ENCODE data around the gene ANKFY1.
"Not testable (repeated sequence)": the region's sequence is repeated elsewhere in the genome, so short reads cannot be mapped to it uniquely, and the experiment has no call there.

Gene ANKFY1

GRCh38 chr17:4262703-4263102 is 1.1 kb downstream of the ANKFY1 start:
- DNase-seq (ENCODE audit: low read depth in 2 of 2, low spot score in 1 of 2), result no peak

GRCh38 chr17:4261452-4261851 is 2.3 kb downstream of the ANKFY1 start:
- no peak for DNase-seq (ENCODE audit: low read depth in 2 of 2, low spot score in 1 of 2)

GRCh38 chr17:4258867-4259266 is 4.9 kb downstream of the ANKFY1 start:
- no peak for DNase-seq (ENCODE audit: low read depth in 2 of 2, low spot score in 1 of 2)

- no peak for DNase-seq (ENCODE audit: low read depth in 2 of 2, low spot score in 1 of 2)
Observed at GRCh38 chr17:4256952-4257351, 6.8 kb downstream of the ANKFY1 start.

GRCh38 chr17:4255271-4255670 is 8.5 kb downstream of the ANKFY1 start:
- DNase-seq (ENCODE audit: low read depth in 2 of 2, low spot score in 1 of 2), result not testable (repeated sequence)

- DNase-seq (ENCODE audit: low read depth in 2 of 2, low spot score in 1 of 2), result no peak
Observed at GRCh38 chr17:4250887-4251286, 12.9 kb downstream of the ANKFY1 start.

GRCh38 chr17:4249452-4250029 is 14.2 kb downstream of the ANKFY1 start:
- no peak for DNase-seq (ENCODE audit: low read depth in 2 of 2, low spot score in 1 of 2)

GRCh38 chr17:4248504-4249277 is 15.1 kb downstream of the ANKFY1 start:
- no peak for DNase-seq (ENCODE audit: low read depth in 2 of 2, low spot score in 1 of 2)

- DNase-seq (ENCODE audit: low read depth in 2 of 2, low spot score in 1 of 2), result no peak
Observed at GRCh38 chr17:4247971-4248388, 15.8 kb downstream of the ANKFY1 start.

GRCh38 chr17:4247361-4247970 is 16.3 kb downstream of the ANKFY1 start:
- no peak for DNase-seq (ENCODE audit: low read depth in 2 of 2, low spot score in 1 of 2)

GRCh38 chr17:4246674-4247073 is 17.1 kb downstream of the ANKFY1 start:
- no peak for DNase-seq (ENCODE audit: low read depth in 2 of 2, low spot score in 1 of 2)

GRCh38 chr17:4241535-4241934 is 22.2 kb downstream of the ANKFY1 start:
- DNase-seq (ENCODE audit: low read depth in 2 of 2, low spot score in 1 of 2), result no peak

- DNase-seq (ENCODE audit: low read depth in 2 of 2, low spot score in 1 of 2), result no peak
Observed at GRCh38 chr17:4236456-4236855, 27.3 kb downstream of the ANKFY1 start.

- no peak for DNase-seq (ENCODE audit: low read depth in 2 of 2, low spot score in 1 of 2)
Observed at GRCh38 chr17:4235372-4236279, 28.2 kb downstream of the ANKFY1 start.

- DNase-seq (ENCODE audit: low read depth in 2 of 2, low spot score in 1 of 2), result no peak
Observed at GRCh38 chr17:4234401-4234800, 29.4 kb downstream of the ANKFY1 start.

- DNase-seq (ENCODE audit: low read depth in 2 of 2, low spot score in 1 of 2), result no peak
Observed at GRCh38 chr17:4233668-4234258, 30.0 kb downstream of the ANKFY1 start.

GRCh38 chr17:4232168-4232813 is 31.5 kb downstream of the ANKFY1 start:
- DNase-seq (ENCODE audit: low read depth in 2 of 2, low spot score in 1 of 2), result no peak

- DNase-seq (ENCODE audit: low read depth in 2 of 2, low spot score in 1 of 2), result no peak
Observed at GRCh38 chr17:4229627-4230541, 33.9 kb downstream of the ANKFY1 start.

GRCh38 chr17:4221899-4222659 is 41.7 kb downstream of the ANKFY1 start:
- DNase-seq (ENCODE audit: low read depth in 2 of 2, low spot score in 1 of 2), result no peak
